Measurements from ENCODE around the gene GRIN2B. TPM values are rescaled to one million over a fixed set of nuclear protein-coding genes. Genes with fewer than 3 reads are reported as not detected.

The GRIN2B gene
- total and polyA plus RNA-seq, 4 donors, result under 0.01 to 0.03 (median 0.01) TPM; not detected in 1

DNA sequence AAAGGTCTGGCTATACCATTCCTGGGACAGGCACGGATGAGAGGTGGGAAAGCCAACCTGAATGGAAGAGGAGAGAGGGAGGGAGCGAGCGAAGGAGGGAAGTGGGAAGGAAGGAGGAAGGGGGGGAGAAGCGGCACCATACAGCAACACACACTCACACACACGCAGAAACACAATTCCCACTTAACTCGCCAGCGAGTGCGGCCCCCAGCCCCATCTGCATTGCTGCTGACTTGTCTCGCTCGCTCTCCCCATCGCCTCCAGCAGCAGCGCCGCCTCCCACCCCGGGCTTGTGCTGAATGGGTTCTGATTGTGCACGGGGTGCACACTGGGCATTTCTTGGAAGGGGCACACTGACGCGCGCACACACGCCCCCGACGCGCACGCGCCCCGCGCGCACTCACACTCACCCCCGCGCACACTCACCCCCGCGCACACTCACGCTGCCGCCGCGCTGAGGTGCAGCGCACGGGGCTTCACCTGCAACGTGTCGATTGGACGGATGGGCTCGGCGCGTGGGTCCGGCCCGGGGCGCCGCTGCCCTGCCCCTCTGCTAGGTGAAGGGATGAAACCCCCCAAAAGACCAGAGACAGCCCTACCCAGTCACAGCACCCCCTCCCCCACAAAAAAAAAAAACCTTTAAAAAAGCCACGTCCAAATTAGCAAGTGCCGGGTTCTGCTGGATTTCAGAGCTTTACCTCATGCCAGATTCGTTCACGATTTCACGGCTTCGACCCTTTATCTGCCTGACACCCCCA is 685 bp downstream of the GRIN2B start:
- Histone ChIP-seq H3K36me3 (ENCODE audit: control insufficient read depth in 4 of 4, insufficient read depth in 3 of 4, low read depth in 1 of 4, low read length in 3 of 4) (no peaks in the 10 kb centered on the region), H3K27me3 (ENCODE audit: control insufficient read depth in 4 of 4, insufficient read depth in 4 of 4, low read length in 3 of 4) (peaks cover 4 to 13% (median 10%) of the 10 kb centered on the region in 4 donors), H3K9me3 (ENCODE audit: control insufficient read depth in 4 of 4, low read length in 3 of 4) (no peaks in the 10 kb centered on the region), H3K4me3 (ENCODE audit: low read depth in 1 of 3, low read length in 3 of 3) (peak overlapping the region in 2 of 3 donors; percentile 14 to 43), H3K9ac (ENCODE audit: low read depth in 1 of 2, low read length in 2 of 2) (no peak overlapping the region), H3K4me1 (ENCODE audit: control insufficient read depth in 4 of 4, insufficient read depth in 4 of 4, low read length in 3 of 4) (peaks cover 3 to 13% (median 11%) of the 10 kb centered on the region in 4 donors), H3K27ac (ENCODE audit: low read depth in 1 of 2, low read length in 2 of 2) (no peak overlapping the region)
- DNase-seq (ENCODE audit: low spot score), result no peak
- TF ChIP-seq RXRA (IDR thresholded peaks at IDR 0.05), result no peak
- 4% methylated on average over 53 of the region's 53 CpGs for WGBS

DNA sequence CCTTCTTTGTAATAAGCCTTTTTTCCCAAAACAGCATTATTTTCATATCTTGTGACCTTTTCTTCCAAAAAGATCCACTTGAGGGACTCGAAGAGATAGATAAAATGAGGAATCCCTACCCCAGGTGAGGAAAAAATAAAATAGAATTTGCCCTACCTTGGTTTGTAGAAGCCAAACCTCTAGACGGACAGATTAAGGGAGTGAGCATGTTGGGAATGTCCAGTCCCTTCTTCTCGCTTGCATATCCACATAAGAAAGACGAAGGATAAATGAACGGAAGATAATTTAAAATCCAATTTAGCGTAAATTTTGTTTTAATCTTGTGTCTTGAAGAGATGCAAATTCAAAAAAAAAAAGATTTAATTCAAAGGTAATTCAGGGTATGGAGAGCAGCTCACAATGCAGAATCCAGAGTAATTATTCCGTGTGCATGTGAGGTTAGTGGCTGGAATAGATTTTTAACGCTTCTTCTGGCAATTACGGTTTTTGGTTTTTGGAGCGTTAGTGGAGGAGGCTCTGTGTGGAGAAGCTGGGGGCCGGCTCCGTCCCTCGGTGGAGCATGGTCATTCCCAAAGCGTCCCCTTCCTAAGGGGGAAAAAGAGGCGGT is 1.5 kb downstream of the GRIN2B start:
- no peak overlapping the region for H3K9ac ChIP-seq (ENCODE audit: low read depth in 1 of 2, low read length in 2 of 2)
- no peak overlapping the region for H3K27ac ChIP-seq (ENCODE audit: low read depth in 1 of 2, low read length in 2 of 2)
- peaks cover 3 to 13% (median 11%) of the 10 kb centered on the region in 4 donors for H3K4me1 ChIP-seq (ENCODE audit: control insufficient read depth in 4 of 4, insufficient read depth in 4 of 4, low read length in 3 of 4)
- H3K9me3 ChIP-seq (ENCODE audit: control insufficient read depth in 4 of 4, low read length in 3 of 4), result no peaks in the 10 kb centered on the region
- DNase-seq (ENCODE audit: low spot score), result no peak
- no peak for TF ChIP-seq HNF4A (conservative IDR thresholded peaks at IDR 0.05)
- TF ChIP-seq GABPA (IDR thresholded peaks at IDR 0.05 in 1 of 2, conservative IDR thresholded peaks at IDR 0.05 in 1 of 2), result no peak
- no peak for TF ChIP-seq EGR1 (IDR thresholded peaks at IDR 0.05; ENCODE audit: low read depth in 2 of 2)
- TF ChIP-seq, protein P1, sequence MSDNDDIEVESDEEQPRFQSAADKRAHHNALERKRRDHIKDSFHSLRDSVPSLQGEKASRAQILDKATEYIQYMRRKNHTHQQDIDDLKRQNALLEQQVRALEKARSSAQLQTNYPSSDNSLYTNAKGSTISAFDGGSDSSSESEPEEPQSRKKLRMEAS (IDR thresholded peaks at IDR 0.05), result no peak
- TF ChIP-seq JUND (IDR thresholded peaks at IDR 0.05), result no peak
- TF ChIP-seq, protein P2, sequence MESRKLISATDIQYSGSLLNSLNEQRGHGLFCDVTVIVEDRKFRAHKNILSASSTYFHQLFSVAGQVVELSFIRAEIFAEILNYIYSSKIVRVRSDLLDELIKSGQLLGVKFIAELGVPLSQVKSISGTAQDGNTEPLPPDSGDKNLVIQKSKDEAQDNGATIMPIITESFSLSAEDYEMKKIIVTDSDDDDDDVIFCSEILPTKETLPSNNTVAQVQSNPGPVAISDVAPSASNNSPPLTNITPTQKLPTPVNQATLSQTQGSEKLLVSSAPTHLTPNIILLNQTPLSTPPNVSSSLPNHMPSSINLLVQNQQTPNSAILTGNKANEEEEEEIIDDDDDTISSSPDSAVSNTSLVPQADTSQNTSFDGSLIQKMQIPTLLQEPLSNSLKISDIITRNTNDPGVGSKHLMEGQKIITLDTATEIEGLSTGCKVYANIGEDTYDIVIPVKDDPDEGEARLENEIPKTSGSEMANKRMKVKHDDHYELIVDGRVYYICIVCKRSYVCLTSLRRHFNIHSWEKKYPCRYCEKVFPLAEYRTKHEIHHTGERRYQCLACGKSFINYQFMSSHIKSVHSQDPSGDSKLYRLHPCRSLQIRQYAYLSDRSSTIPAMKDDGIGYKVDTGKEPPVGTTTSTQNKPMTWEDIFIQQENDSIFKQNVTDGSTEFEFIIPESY (IDR thresholded peaks at IDR 0.05), result no peak
- TF ChIP-seq RAD21 (IDR thresholded peaks at IDR 0.05), result no peak
- TF ChIP-seq HNF4G (IDR thresholded peaks at IDR 0.05), result no peak
- TF ChIP-seq TAF1 (conservative IDR thresholded peaks at IDR 0.05), result no peak
- TF ChIP-seq RXRA (IDR thresholded peaks at IDR 0.05), result no peak
- TF ChIP-seq, protein P3, sequence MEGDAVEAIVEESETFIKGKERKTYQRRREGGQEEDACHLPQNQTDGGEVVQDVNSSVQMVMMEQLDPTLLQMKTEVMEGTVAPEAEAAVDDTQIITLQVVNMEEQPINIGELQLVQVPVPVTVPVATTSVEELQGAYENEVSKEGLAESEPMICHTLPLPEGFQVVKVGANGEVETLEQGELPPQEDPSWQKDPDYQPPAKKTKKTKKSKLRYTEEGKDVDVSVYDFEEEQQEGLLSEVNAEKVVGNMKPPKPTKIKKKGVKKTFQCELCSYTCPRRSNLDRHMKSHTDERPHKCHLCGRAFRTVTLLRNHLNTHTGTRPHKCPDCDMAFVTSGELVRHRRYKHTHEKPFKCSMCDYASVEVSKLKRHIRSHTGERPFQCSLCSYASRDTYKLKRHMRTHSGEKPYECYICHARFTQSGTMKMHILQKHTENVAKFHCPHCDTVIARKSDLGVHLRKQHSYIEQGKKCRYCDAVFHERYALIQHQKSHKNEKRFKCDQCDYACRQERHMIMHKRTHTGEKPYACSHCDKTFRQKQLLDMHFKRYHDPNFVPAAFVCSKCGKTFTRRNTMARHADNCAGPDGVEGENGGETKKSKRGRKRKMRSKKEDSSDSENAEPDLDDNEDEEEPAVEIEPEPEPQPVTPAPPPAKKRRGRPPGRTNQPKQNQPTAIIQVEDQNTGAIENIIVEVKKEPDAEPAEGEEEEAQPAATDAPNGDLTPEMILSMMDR (IDR thresholded peaks at IDR 0.05; ENCODE audit: low read depth, low read length, missing input control), result no peak
- no peak for TF ChIP-seq NR2F2 (IDR thresholded peaks at IDR 0.05)
- TF ChIP-seq, protein P4, sequence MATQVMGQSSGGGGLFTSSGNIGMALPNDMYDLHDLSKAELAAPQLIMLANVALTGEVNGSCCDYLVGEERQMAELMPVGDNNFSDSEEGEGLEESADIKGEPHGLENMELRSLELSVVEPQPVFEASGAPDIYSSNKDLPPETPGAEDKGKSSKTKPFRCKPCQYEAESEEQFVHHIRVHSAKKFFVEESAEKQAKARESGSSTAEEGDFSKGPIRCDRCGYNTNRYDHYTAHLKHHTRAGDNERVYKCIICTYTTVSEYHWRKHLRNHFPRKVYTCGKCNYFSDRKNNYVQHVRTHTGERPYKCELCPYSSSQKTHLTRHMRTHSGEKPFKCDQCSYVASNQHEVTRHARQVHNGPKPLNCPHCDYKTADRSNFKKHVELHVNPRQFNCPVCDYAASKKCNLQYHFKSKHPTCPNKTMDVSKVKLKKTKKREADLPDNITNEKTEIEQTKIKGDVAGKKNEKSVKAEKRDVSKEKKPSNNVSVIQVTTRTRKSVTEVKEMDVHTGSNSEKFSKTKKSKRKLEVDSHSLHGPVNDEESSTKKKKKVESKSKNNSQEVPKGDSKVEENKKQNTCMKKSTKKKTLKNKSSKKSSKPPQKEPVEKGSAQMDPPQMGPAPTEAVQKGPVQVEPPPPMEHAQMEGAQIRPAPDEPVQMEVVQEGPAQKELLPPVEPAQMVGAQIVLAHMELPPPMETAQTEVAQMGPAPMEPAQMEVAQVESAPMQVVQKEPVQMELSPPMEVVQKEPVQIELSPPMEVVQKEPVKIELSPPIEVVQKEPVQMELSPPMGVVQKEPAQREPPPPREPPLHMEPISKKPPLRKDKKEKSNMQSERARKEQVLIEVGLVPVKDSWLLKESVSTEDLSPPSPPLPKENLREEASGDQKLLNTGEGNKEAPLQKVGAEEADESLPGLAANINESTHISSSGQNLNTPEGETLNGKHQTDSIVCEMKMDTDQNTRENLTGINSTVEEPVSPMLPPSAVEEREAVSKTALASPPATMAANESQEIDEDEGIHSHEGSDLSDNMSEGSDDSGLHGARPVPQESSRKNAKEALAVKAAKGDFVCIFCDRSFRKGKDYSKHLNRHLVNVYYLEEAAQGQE (IDR thresholded peaks at IDR 0.05), result no peak
- TF ChIP-seq SP1 (IDR thresholded peaks at IDR 0.05), result no peak
- TF ChIP-seq, protein P5, sequence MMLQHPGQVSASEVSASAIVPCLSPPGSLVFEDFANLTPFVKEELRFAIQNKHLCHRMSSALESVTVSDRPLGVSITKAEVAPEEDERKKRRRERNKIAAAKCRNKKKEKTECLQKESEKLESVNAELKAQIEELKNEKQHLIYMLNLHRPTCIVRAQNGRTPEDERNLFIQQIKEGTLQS (IDR thresholded peaks at IDR 0.05), result no peak
- no peak for TF ChIP-seq FOXA1 (IDR thresholded peaks at IDR 0.05)
- TF ChIP-seq FOXA2 (IDR thresholded peaks at IDR 0.05), result no peak
- TF ChIP-seq YY1 (IDR thresholded peaks at IDR 0.05), result no peak
- peaks cover 4 to 13% (median 10%) of the 10 kb centered on the region in 4 donors for H3K27me3 ChIP-seq (ENCODE audit: control insufficient read depth in 4 of 4, insufficient read depth in 4 of 4, low read length in 3 of 4)
- no peaks in the 10 kb centered on the region for H3K36me3 ChIP-seq (ENCODE audit: control insufficient read depth in 4 of 4, insufficient read depth in 3 of 4, low read depth in 1 of 4, low read length in 3 of 4)
- 26% methylated on average over 15 of the region's 15 CpGs for WGBS
- H3K4me3 ChIP-seq (ENCODE audit: low read depth in 1 of 3, low read length in 3 of 3), result no peak overlapping the region

Data from liver (tissue), 9 donors.